ENCODE results near the gene MACROD2. TPM values are rescaled to one million over a fixed set of nuclear protein-coding genes. Genes with fewer than 3 reads are reported as not detected.

Gene MACROD2
- total RNA-seq, 1 donor from 2014 or later, result 6.7 TPM

- Mint-ChIP-seq H3K9me3 (no peaks in the 10 kb centered on the region), H3K27ac (no peak overlapping the region), H3K4me1 (ENCODE audit: unreplicated experiment) (peaks cover 11% of the 10 kb centered on the region), H3K36me3 (no peaks in the 10 kb centered on the region), H3K4me3 (no peak overlapping the region), H3K27me3 (no peaks in the 10 kb centered on the region)
- DNase-seq (ENCODE audit: extremely low spot score, unreplicated experiment), result no peak
- TF ChIP-seq CTCF (conservative IDR thresholded peaks at IDR 0.05), result no peak
Observed at GRCh38 chr20:15857173-15857784, 1862.0 kb downstream of the MACROD2 start.

- Mint-ChIP-seq H3K9me3 (no peaks in the 10 kb centered on the region), H3K4me3 (no peak overlapping the region)
Observed at GRCh38 chr20:15859061-15859460, 1863.7 kb downstream of the MACROD2 start.

GRCh38 chr20:15860850-15861249 lies 1865.5 kb downstream of the MACROD2 start:
- H3K27me3 Mint-ChIP-seq, result no peaks in the 10 kb centered on the region
- H3K4me1 Mint-ChIP-seq (ENCODE audit: unreplicated experiment), result no peaks in the 10 kb centered on the region
- H3K9me3 Mint-ChIP-seq, result no peaks in the 10 kb centered on the region
- H3K4me3 Mint-ChIP-seq, result no peak overlapping the region
- no peak overlapping the region for H3K27ac Mint-ChIP-seq
- TF ChIP-seq CTCF (conservative IDR thresholded peaks at IDR 0.05), result no peak
- no peaks in the 10 kb centered on the region for H3K36me3 Mint-ChIP-seq
- no peak for DNase-seq (ENCODE audit: extremely low spot score, unreplicated experiment)

More at GRCh38 chr20:15859061-15859460, 1863.7 kb downstream of the MACROD2 start:
- no peak for DNase-seq (ENCODE audit: extremely low spot score, unreplicated experiment)
- TF ChIP-seq CTCF (conservative IDR thresholded peaks at IDR 0.05), result no peak
- H3K27me3 Mint-ChIP-seq, result no peaks in the 10 kb centered on the region
- no peaks in the 10 kb centered on the region for H3K36me3 Mint-ChIP-seq
- no peak overlapping the region for H3K27ac Mint-ChIP-seq
- H3K4me1 Mint-ChIP-seq (ENCODE audit: unreplicated experiment), result peaks cover 7% of the 10 kb centered on the region

- no peak for DNase-seq (ENCODE audit: extremely low spot score, unreplicated experiment)
- no peaks in the 10 kb centered on the region for H3K27me3 Mint-ChIP-seq
- no peak overlapping the region for H3K27ac Mint-ChIP-seq
- TF ChIP-seq CTCF (conservative IDR thresholded peaks at IDR 0.05), result no peak
- no peaks in the 10 kb centered on the region for H3K36me3 Mint-ChIP-seq
- H3K4me1 Mint-ChIP-seq (ENCODE audit: unreplicated experiment), result no peaks in the 10 kb centered on the region
- H3K9me3 Mint-ChIP-seq, result no peaks in the 10 kb centered on the region
- no peak overlapping the region for H3K4me3 Mint-ChIP-seq
Observed at GRCh38 chr20:15862178-15862577, 1866.9 kb downstream of the MACROD2 start.

GRCh38 chr20:15863735-15864134 lies 1868.4 kb downstream of the MACROD2 start:
- no peak overlapping the region for H3K4me3 Mint-ChIP-seq
- H3K36me3 Mint-ChIP-seq, result no peaks in the 10 kb centered on the region
- H3K4me1 Mint-ChIP-seq (ENCODE audit: unreplicated experiment), result no peaks in the 10 kb centered on the region
- H3K27me3 Mint-ChIP-seq, result no peaks in the 10 kb centered on the region
- no peak overlapping the region for H3K27ac Mint-ChIP-seq
- TF ChIP-seq CTCF (conservative IDR thresholded peaks at IDR 0.05), result no peak
- no peaks in the 10 kb centered on the region for H3K9me3 Mint-ChIP-seq
- no peak for DNase-seq (ENCODE audit: extremely low spot score, unreplicated experiment)

- no peak overlapping the region for H3K27ac Mint-ChIP-seq
- no peak for DNase-seq (ENCODE audit: extremely low spot score, unreplicated experiment)
Observed at GRCh38 chr20:15865553-15865952, 1870.2 kb downstream of the MACROD2 start.

More at GRCh38 chr20:15865553-15865952, 1870.2 kb downstream of the MACROD2 start:
- no peak overlapping the region for H3K4me3 Mint-ChIP-seq
- H3K4me1 Mint-ChIP-seq (ENCODE audit: unreplicated experiment), result no peaks in the 10 kb centered on the region
- H3K36me3 Mint-ChIP-seq, result no peaks in the 10 kb centered on the region
- TF ChIP-seq CTCF (conservative IDR thresholded peaks at IDR 0.05), result no peak
- H3K27me3 Mint-ChIP-seq, result no peaks in the 10 kb centered on the region
- no peaks in the 10 kb centered on the region for H3K9me3 Mint-ChIP-seq
